ENCODE measurements around the gene ISL1.

- TF ChIP-seq POLR2A (IDR thresholded peaks at IDR 0.05; ENCODE audit: low read length): no peak
- no peak for TF ChIP-seq GATA1 (IDR thresholded peaks at IDR 0.05; ENCODE audit: low read depth, low read length)
Measured at GRCh38 chr5:51371052-51371451, 12.2 kb upstream of the ISL1 start.
